HepG2 (cell line): ENCODE measurements around the gene PRMT7. TPM values are rescaled to one million over a fixed set of nuclear protein-coding genes. Genes with fewer than 3 reads are reported as not detected.

ENCODE experiments used
- DMAP1 ChIP-seq: IDR thresholded peaks from 2 replicates; pipeline ENCODE4 v1.6.1; 2016
- FOSL1 ChIP-seq: sonication (generic); formaldehyde crosslinking; IDR thresholded peaks from 2 replicates; pipeline ENCODE4 v1.9.0; 2021; ENCODE audit warnings: missing genetic modification reagents, borderline replicate concordance
- SKI ChIP-seq: fragments of 450-650 bp; IDR thresholded peaks from one replicate; pipeline ENCODE4 v1.6.1; 2018; ENCODE audit warnings: mild to moderate bottlenecking; ENCODE audit not compliant: partially characterized antibody
- SMARCC2 ChIP-seq: fragments of 450-650 bp; IDR thresholded peaks from 2 replicates; pipeline ENCODE4 v1.6.1; 2017; ENCODE audit warnings: antibody characterized with exemption, mild to moderate bottlenecking
- SP140L ChIP-seq: sonication (generic); formaldehyde crosslinking; IDR thresholded peaks from 2 replicates; pipeline ENCODE4 v1.4.0; 2020; ENCODE audit warnings: missing genetic modification reagents, borderline replicate concordance
- polyA plus RNA-seq, 8 experiments: library from polyadenylated mRNA; depleted of rRNA in 3 of 8; stranded (reverse) in 7 of 8; unstranded in 1 of 8; fragments of >200 nt; fragmentation: Illumina TruSeq in 4 of 8; extraction: Trizol in 4 of 8; gene quantifications; 2 replicates each; pipeline versions ENCODE4 v1.2.1 to v1.2.3, GENCODE V29; 2011 to 2016; ENCODE audit warnings: low read depth in 4 of 8, missing spikeins in 1 of 8, mixed read lengths in 1 of 8; ENCODE audit not compliant: insufficient read depth in 1 of 8
- total RNA-seq, 5 experiments: library from RNA; depleted of rRNA; stranded (reverse); fragments of >200 nt; fragmentation: Illumina TruSeq; extraction: Trizol; gene quantifications; 2 replicates each; pipeline ENCODE4 v1.2.3, GENCODE V29; 2016; ENCODE audit warnings: low read depth in 1 of 5
- TF ChIP-seq, protein P1 (sequence below): sonication (generic); formaldehyde crosslinking; IDR thresholded peaks from 2 replicates; pipeline ENCODE4 v1.4.0; 2020; ENCODE audit warnings: missing genetic modification reagents
- TF ChIP-seq, protein P2 (sequence below): sonication (generic); formaldehyde crosslinking; IDR thresholded peaks from 2 replicates; pipeline ENCODE4 v1.5.0; 2020; ENCODE audit warnings: missing genetic modification reagents
- TF ChIP-seq, protein P3 (sequence below): fragments of 450-650 bp; IDR thresholded peaks from 2 replicates; pipeline ENCODE4 v1.6.1; 2017; ENCODE audit warnings: mild to moderate bottlenecking
- TF ChIP-seq, protein P4 (sequence below): sonication (generic); formaldehyde crosslinking; conservative IDR thresholded peaks from 2 replicates; pipeline ENCODE4 v1.8.0; 2022; ENCODE audit warnings: missing genetic modification reagents
- TF ChIP-seq, protein P5 (sequence below): IDR thresholded peaks from 2 replicates; pipeline ENCODE4 v1.6.1; 2016
- TF ChIP-seq, protein P6 (sequence below): sonication (generic); formaldehyde crosslinking; IDR thresholded peaks from 2 replicates; pipeline ENCODE4 v1.4.0; 2020; ENCODE audit warnings: missing genetic modification reagents

Gene PRMT7
- total and polyA plus RNA-seq, 2 of the 13 experiments (the other 11 are each of a cell fraction or from before 2014, with no cell fraction given), result 47.5 to 55.0 TPM

DNA sequence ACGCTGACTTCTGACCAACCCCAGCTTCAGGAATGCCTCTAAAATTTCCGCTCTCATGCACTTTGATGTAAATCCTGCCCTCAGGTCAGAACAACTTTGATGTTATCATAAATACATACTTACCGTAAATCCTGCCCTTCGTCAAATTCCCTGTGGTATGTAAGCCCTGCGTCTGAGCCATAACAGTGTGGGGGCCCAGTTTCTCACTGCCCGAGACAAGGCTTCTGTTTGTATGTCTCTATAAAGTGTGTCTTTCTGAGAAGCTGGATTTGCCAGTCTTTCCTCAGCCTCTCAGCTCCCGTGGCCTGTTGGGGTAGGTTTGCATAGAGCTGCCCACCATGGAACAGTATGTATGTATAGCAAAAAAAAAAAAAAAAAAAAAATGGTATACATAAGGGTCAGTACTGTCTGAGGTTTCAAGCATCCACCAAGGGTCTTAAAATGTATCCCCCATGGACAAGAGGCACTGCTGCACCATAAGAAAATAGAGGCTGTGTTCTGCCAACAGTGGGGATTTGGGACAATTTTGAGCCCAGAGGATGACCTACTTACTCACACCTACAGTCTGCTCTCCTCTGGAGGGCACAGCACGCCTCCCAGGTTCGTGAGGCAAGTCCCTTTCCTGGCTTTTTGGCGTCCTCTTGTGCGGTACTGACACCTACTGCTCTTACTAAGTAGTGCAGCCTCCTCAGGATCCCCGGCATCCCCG, 17.5 kb downstream of the PRMT7 start (continued):
- TF ChIP-seq, protein P1, sequence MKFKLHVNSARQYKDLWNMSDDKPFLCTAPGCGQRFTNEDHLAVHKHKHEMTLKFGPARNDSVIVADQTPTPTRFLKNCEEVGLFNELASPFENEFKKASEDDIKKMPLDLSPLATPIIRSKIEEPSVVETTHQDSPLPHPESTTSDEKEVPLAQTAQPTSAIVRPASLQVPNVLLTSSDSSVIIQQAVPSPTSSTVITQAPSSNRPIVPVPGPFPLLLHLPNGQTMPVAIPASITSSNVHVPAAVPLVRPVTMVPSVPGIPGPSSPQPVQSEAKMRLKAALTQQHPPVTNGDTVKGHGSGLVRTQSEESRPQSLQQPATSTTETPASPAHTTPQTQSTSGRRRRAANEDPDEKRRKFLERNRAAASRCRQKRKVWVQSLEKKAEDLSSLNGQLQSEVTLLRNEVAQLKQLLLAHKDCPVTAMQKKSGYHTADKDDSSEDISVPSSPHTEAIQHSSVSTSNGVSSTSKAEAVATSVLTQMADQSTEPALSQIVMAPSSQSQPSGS, result 0 out of 2 replicates have a peak, but pooled peaks have one; percentile 11
- no peak for TF ChIP-seq SMARCC2
- TF ChIP-seq DMAP1 (CRISPR knock-in tag), result no peak
- TF ChIP-seq, protein P2, sequence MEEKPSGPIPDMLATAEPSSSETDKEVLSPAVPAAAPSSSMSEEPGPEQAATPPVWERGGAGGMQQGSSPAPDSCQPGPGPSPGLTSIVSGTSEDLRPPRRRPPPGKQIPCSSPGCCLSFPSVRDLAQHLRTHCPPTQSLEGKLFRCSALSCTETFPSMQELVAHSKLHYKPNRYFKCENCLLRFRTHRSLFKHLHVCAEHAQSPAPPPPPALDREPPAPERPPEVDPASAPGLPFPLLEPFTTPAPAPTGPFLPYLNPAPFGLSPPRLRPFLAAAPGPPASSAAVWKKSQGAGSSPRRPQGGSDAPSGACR (CRISPR knock-in tag), result no peak
- no peak for TF ChIP-seq SKI
- TF ChIP-seq, protein P3, sequence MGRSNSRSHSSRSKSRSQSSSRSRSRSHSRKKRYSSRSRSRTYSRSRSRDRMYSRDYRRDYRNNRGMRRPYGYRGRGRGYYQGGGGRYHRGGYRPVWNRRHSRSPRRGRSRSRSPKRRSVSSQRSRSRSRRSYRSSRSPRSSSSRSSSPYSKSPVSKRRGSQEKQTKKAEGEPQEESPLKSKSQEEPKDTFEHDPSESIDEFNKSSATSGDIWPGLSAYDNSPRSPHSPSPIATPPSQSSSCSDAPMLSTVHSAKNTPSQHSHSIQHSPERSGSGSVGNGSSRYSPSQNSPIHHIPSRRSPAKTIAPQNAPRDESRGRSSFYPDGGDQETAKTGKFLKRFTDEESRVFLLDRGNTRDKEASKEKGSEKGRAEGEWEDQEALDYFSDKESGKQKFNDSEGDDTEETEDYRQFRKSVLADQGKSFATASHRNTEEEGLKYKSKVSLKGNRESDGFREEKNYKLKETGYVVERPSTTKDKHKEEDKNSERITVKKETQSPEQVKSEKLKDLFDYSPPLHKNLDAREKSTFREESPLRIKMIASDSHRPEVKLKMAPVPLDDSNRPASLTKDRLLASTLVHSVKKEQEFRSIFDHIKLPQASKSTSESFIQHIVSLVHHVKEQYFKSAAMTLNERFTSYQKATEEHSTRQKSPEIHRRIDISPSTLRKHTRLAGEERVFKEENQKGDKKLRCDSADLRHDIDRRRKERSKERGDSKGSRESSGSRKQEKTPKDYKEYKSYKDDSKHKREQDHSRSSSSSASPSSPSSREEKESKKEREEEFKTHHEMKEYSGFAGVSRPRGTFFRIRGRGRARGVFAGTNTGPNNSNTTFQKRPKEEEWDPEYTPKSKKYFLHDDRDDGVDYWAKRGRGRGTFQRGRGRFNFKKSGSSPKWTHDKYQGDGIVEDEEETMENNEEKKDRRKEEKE, result no peak
- TF ChIP-seq, protein P4, sequence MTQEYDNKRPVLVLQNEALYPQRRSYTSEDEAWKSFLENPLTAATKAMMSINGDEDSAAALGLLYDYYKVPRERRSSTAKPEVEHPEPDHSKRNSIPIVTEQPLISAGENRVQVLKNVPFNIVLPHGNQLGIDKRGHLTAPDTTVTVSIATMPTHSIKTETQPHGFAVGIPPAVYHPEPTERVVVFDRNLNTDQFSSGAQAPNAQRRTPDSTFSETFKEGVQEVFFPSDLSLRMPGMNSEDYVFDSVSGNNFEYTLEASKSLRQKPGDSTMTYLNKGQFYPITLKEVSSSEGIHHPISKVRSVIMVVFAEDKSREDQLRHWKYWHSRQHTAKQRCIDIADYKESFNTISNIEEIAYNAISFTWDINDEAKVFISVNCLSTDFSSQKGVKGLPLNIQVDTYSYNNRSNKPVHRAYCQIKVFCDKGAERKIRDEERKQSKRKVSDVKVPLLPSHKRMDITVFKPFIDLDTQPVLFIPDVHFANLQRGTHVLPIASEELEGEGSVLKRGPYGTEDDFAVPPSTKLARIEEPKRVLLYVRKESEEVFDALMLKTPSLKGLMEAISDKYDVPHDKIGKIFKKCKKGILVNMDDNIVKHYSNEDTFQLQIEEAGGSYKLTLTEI (CRISPR knock-in tag), result no peak
- TF ChIP-seq, protein P5, sequence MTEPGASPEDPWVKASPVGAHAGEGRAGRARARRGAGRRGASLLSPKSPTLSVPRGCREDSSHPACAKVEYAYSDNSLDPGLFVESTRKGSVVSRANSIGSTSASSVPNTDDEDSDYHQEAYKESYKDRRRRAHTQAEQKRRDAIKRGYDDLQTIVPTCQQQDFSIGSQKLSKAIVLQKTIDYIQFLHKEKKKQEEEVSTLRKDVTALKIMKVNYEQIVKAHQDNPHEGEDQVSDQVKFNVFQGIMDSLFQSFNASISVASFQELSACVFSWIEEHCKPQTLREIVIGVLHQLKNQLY (CRISPR knock-in tag), result no peak; the same call in 1 of the 2 replicates
- TF ChIP-seq FOSL1 (CRISPR knock-in tag), result no peak
- TF ChIP-seq, protein P6, sequence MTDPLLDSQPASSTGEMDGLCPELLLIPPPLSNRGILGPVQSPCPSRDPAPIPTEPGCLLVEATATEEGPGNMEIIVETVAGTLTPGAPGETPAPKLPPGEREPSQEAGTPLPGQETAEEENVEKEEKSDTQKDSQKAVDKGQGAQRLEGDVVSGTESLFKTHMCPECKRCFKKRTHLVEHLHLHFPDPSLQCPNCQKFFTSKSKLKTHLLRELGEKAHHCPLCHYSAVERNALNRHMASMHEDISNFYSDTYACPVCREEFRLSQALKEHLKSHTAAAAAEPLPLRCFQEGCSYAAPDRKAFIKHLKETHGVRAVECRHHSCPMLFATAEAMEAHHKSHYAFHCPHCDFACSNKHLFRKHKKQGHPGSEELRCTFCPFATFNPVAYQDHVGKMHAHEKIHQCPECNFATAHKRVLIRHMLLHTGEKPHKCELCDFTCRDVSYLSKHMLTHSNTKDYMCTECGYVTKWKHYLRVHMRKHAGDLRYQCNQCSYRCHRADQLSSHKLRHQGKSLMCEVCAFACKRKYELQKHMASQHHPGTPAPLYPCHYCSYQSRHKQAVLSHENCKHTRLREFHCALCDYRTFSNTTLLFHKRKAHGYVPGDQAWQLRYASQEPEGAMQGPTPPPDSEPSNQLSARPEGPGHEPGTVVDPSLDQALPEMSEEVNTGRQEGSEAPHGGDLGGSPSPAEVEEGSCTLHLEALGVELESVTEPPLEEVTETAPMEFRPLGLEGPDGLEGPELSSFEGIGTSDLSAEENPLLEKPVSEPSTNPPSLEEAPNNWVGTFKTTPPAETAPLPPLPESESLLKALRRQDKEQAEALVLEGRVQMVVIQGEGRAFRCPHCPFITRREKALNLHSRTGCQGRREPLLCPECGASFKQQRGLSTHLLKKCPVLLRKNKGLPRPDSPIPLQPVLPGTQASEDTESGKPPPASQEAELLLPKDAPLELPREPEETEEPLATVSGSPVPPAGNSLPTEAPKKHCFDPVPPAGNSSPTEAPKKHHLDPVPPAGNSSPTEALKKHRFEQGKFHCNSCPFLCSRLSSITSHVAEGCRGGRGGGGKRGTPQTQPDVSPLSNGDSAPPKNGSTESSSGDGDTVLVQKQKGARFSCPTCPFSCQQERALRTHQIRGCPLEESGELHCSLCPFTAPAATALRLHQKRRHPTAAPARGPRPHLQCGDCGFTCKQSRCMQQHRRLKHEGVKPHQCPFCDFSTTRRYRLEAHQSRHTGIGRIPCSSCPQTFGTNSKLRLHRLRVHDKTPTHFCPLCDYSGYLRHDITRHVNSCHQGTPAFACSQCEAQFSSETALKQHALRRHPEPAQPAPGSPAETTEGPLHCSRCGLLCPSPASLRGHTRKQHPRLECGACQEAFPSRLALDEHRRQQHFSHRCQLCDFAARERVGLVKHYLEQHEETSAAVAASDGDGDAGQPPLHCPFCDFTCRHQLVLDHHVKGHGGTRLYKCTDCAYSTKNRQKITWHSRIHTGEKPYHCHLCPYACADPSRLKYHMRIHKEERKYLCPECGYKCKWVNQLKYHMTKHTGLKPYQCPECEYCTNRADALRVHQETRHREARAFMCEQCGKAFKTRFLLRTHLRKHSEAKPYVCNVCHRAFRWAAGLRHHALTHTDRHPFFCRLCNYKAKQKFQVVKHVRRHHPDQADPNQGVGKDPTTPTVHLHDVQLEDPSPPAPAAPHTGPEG (CRISPR knock-in tag), result no peak
- TF ChIP-seq SP140L (CRISPR knock-in tag), result no peak
